H1 (cell line): Measurements from ENCODE around the gene PRSS50. TPM values are rescaled to one million over a fixed set of nuclear protein-coding genes. Genes with fewer than 3 reads are reported as not detected.
A peak's percentile ranks its signal among the peaks of the same experiment; 100 is the strongest.

ENCODE experiments used
- CTCF ChIA-PET: fragments of 300-600 bp; sonication (Branson Sonifier 250); formaldehyde crosslinking; loops from one replicate; lab custom pipeline; 2021; ENCODE audit not compliant: partially characterized antibody; lab: Charles Lee
- POLR2A ChIA-PET: fragments of 300-600 bp; sonication (Branson Sonifier 250); formaldehyde crosslinking; loops from one replicate; lab custom pipeline; 2021; ENCODE audit warnings: inconsistent platforms; ENCODE audit not compliant: partially characterized antibody; lab: Charles Lee
- DNase-seq, 2 experiments: peaks; one replicate each; pipeline versions ENCODE4 v3.0.0 to v3.0.0-alpha.2; 2010 to 2022; ENCODE audit warnings: low spot score in 2 of 2, low read depth in 1 of 2, mixed read lengths in 1 of 2
- FAIRE-seq: peaks from 2 replicates; lab custom pipeline; 2011; peaks lifted over from hg19 to GRCh38; lab: Jason Lieb, UNC
- H2AFZ ChIP-seq: 2 replicates; pipeline ENCODE4 v1.8.1; 2012; ENCODE audit warnings: low read length, inconsistent platforms
- H2AK5ac ChIP-seq: 2 replicates; pipeline ENCODE4 v1.6.1; 2013; ENCODE audit warnings: low read depth, low read length
- H2BK120ac ChIP-seq: replicated peaks from 2 replicates; pipeline ENCODE3; 2013; ENCODE audit warnings: low read depth, low read length, inconsistent platforms
- H2BK12ac ChIP-seq: 2 replicates; pipeline ENCODE4 v1.6.1; 2013; ENCODE audit warnings: low read depth, low read length
- H2BK15ac ChIP-seq: 2 replicates; pipeline ENCODE4 v1.6.1; 2013; ENCODE audit warnings: low read length
- H2BK20ac ChIP-seq: 2 replicates; pipeline ENCODE4 v1.6.1; 2013; ENCODE audit warnings: low read length
- H2BK5ac ChIP-seq: 2 replicates; pipeline ENCODE4 v1.6.1; 2013; ENCODE audit warnings: low read depth, low read length
- H3K14ac ChIP-seq: 2 replicates; pipeline ENCODE4 v1.6.1; 2013; ENCODE audit warnings: inconsistent platforms; ENCODE audit not compliant: insufficient read length
- H3K18ac ChIP-seq: 2 replicates; pipeline ENCODE4 v1.6.1; 2013; ENCODE audit warnings: low read length; ENCODE audit errors: extremely low read depth
- H3K23ac ChIP-seq: 2 replicates; pipeline ENCODE4 v1.6.1; 2013; ENCODE audit warnings: inconsistent platforms; ENCODE audit not compliant: insufficient read length
- H3K23me2 ChIP-seq: 2 replicates; pipeline ENCODE4 v1.6.1; 2013; ENCODE audit warnings: low read depth, low read length
- H3K27ac ChIP-seq: 2 replicates; pipeline ENCODE4 v1.6.1; 2011; ENCODE audit warnings: low read depth, low read length, inconsistent platforms
- H3K27me3 ChIP-seq, 4 experiments: replicated peaks in 1 of 4; 1 replicate in 1 of 4; 2 replicates in 3 of 4; pipeline versions ENCODE4 v1.6.1 to v1.8.1; 2011 to 2013; ENCODE audit warnings: low read length in 3 of 4, mild to moderate bottlenecking in 3 of 4, inconsistent platforms in 2 of 4, mixed read lengths in 2 of 4, moderate library complexity in 1 of 4; ENCODE audit not compliant: control insufficient read depth in 3 of 4, insufficient read depth in 3 of 4; ENCODE audit errors: extremely low read depth in 1 of 4
- H3K36me3 ChIP-seq, 4 experiments: 2 replicates each; pipeline versions ENCODE4 v1.6.1 to v1.8.1; 2011 to 2013; ENCODE audit warnings: mild to moderate bottlenecking in 4 of 4, low read length in 3 of 4, moderate library complexity in 2 of 4, control low read depth in 1 of 4, inconsistent platforms in 1 of 4; ENCODE audit not compliant: insufficient read depth in 4 of 4, control insufficient read depth in 2 of 4
- H3K4ac ChIP-seq: replicated peaks from 2 replicates; pipeline ENCODE3; 2013; ENCODE audit warnings: low read length, low read depth, mixed read lengths, inconsistent platforms; ENCODE audit not compliant: insufficient read length
- H3K4me1 ChIP-seq, 4 experiments: replicated peaks in 1 of 4; 1 replicate in 1 of 4; 2 replicates in 3 of 4; pipeline versions ENCODE4 v1.6.1 to v1.8.1; 2011 to 2013; ENCODE audit warnings: low read length in 3 of 4, inconsistent platforms in 2 of 4, mixed read lengths in 1 of 4; ENCODE audit not compliant: insufficient read depth in 4 of 4, control insufficient read depth in 3 of 4
- H3K4me2 ChIP-seq, 2 experiments: 2 replicates each; pipeline versions ENCODE4 v1.6.1 to v1.8.1; 2011 to 2013; ENCODE audit warnings: low read depth in 2 of 2, low read length in 2 of 2, control low read depth in 1 of 2, inconsistent platforms in 1 of 2, mild to moderate bottlenecking in 1 of 2; ENCODE audit not compliant: insufficient read depth in 1 of 2
- H3K4me3 ChIP-seq, 4 experiments: fragments of 200-600, 300-600 bp in 1 of 4; sonication (generic), shearing (Covaris generic), sonication (Bioruptor Twin) in 1 of 4; 2 replicates each; pipeline versions ENCODE4 v1.5.1 to v1.8.1; 2011 to 2016; ENCODE audit warnings: low read length in 4 of 4, low read depth in 3 of 4, control low read depth in 2 of 4, inconsistent platforms in 2 of 4, mild to moderate bottlenecking in 2 of 4, mixed read lengths in 1 of 4, moderate library complexity in 1 of 4; ENCODE audit not compliant: insufficient read depth in 2 of 4; ENCODE audit errors: extremely low read depth in 1 of 4
- H3K56ac ChIP-seq: replicated peaks from 2 replicates; pipeline ENCODE3; 2013; ENCODE audit warnings: low read depth, mild to moderate bottlenecking, mixed read lengths, low read length, inconsistent platforms; ENCODE audit not compliant: insufficient read length
- H3K79me1 ChIP-seq: 2 replicates; pipeline ENCODE4 v1.6.1; 2013; ENCODE audit warnings: low read depth, low read length, control low read depth
- H3K79me2 ChIP-seq, 2 experiments: 2 replicates each; pipeline versions ENCODE4 v1.6.1 to v1.8.1; 2012 to 2013; ENCODE audit warnings: low read length in 2 of 2, mild to moderate bottlenecking in 2 of 2, inconsistent platforms in 1 of 2; ENCODE audit not compliant: insufficient read depth in 2 of 2, control insufficient read depth in 1 of 2
- H3K9ac ChIP-seq, 4 experiments: replicated peaks in 1 of 4; 1 replicate in 1 of 4; 2 replicates in 3 of 4; pipeline versions ENCODE4 v1.6.1 to v1.8.1; 2011 to 2013; ENCODE audit warnings: low read depth in 3 of 4, low read length in 3 of 4, control low read depth in 2 of 4, mild to moderate bottlenecking in 2 of 4, moderate library complexity in 2 of 4, inconsistent platforms in 1 of 4; ENCODE audit errors: extremely low read depth in 1 of 4
- H3K9me3 ChIP-seq, 2 experiments: 2 replicates each; pipeline versions ENCODE4 v1.6.1 to v1.8.1; 2012 to 2013; ENCODE audit warnings: mild to moderate bottlenecking in 2 of 2, moderate library complexity in 2 of 2, control low read depth in 1 of 2, inconsistent platforms in 1 of 2, low read depth in 1 of 2, low read length in 1 of 2, mixed read lengths in 1 of 2; ENCODE audit not compliant: insufficient read depth in 2 of 2
- H4K20me1 ChIP-seq, 2 experiments: replicated peaks in 1 of 2; 2 replicates each; pipeline versions ENCODE3 to v1.8.1; 2011 to 2013; ENCODE audit warnings: inconsistent platforms in 2 of 2, low read length in 2 of 2, mild to moderate bottlenecking in 1 of 2; ENCODE audit not compliant: insufficient read depth in 2 of 2, control insufficient read depth in 1 of 2
- H4K5ac ChIP-seq: 2 replicates; pipeline ENCODE4 v1.6.1; 2013; ENCODE audit warnings: low read length, low read depth, mixed read lengths, inconsistent platforms; ENCODE audit not compliant: insufficient read length
- H4K8ac ChIP-seq: 2 replicates; pipeline ENCODE4 v1.8.0; 2013; ENCODE audit warnings: mild to moderate bottlenecking, moderate library complexity, low read length, inconsistent platforms; ENCODE audit not compliant: insufficient read depth; ENCODE audit errors: extremely low read depth
- H4K91ac ChIP-seq: replicated peaks from 2 replicates; pipeline ENCODE3; 2013; ENCODE audit warnings: low read length, mixed read lengths, inconsistent platforms; ENCODE audit not compliant: insufficient read length
- CTBP2 ChIP-seq: IDR thresholded peaks from 2 replicates; pipeline ENCODE4 v1.7.0; 2011; ENCODE audit warnings: borderline replicate concordance, mild to moderate bottlenecking, moderate library complexity, mixed read lengths, low read length; ENCODE audit not compliant: insufficient read depth, insufficient read length
- CTCF ChIP-seq, 3 experiments: IDR thresholded peaks; 1 replicate in 2 of 3; 2 replicates in 1 of 3; pipeline versions ENCODE4 v1.5.1 to v1.6.1; 2011; ENCODE audit warnings: low read length in 3 of 3, mild to moderate bottlenecking in 3 of 3, inconsistent platforms in 2 of 3, low read depth in 1 of 3, moderate library complexity in 1 of 3; ENCODE audit not compliant: insufficient read depth in 1 of 3; ENCODE audit errors: control extremely low read depth in 1 of 3
- EP300 ChIP-seq, 2 experiments: IDR thresholded peaks; 1 replicate in 1 of 2; 2 replicates in 1 of 2; pipeline ENCODE4 v1.6.1; 2011 to 2012; ENCODE audit warnings: low read depth in 2 of 2, low read length in 2 of 2, mild to moderate bottlenecking in 2 of 2, borderline replicate concordance in 1 of 2, inconsistent platforms in 1 of 2, moderate library complexity in 1 of 2
- JUND ChIP-seq: IDR thresholded peaks from 2 replicates; pipeline ENCODE4 v1.6.1; 2011; ENCODE audit warnings: mild to moderate bottlenecking, improper control_type of control experiment, low read length
- MAX ChIP-seq: IDR thresholded peaks from 2 replicates; pipeline ENCODE4 v1.6.1; 2012; ENCODE audit warnings: inconsistent platforms
- SIRT6 ChIP-seq: IDR thresholded peaks from one replicate; pipeline ENCODE4 v1.7.1; 2012; ENCODE audit warnings: low read length, inconsistent platforms
- TAF1 ChIP-seq: IDR thresholded peaks from 2 replicates; pipeline ENCODE4 v1.6.1; 2011; ENCODE audit warnings: mild to moderate bottlenecking, low read depth, low read length
- TAF7 ChIP-seq: optimal IDR thresholded peaks from 2 replicates; pipeline ENCODE3; 2011; ENCODE audit warnings: low read depth, mild to moderate bottlenecking, inconsistent platforms, low read length, moderate library complexity, borderline replicate concordance
- WGBS, 2 experiments: shearing (Covaris generic) in 1 of 2; methylation state at CpG; one replicate each; pipeline versions ENCODE4 v1.1.6 to v1.1.7; 2013 to 2015; ENCODE audit warnings: low lambda C conversion rate in 2 of 2, mixed read lengths in 2 of 2, inconsistent platforms in 1 of 2, low coverage in 1 of 2, missing lambda C conversion rate in 1 of 2; ENCODE audit not compliant: insufficient replicate concordance in 2 of 2, insufficient coverage in 1 of 2, insufficient read length in 1 of 2; ENCODE audit errors: extremely low coverage in 1 of 2, missing lambda C conversion rate in 1 of 2; 5-methylcytosine and 5-hydroxymethylcytosine counted together
- polyA plus RNA-seq, 7 experiments: library from polyadenylated mRNA; depleted of rRNA in 3 of 7; stranded (reverse) in 5 of 7; unstranded in 2 of 7; fragments of >200 nt in 5 of 7; fragments of 200-250 nt in 2 of 7; gene quantifications; 1 replicate in 5 of 7; 2 replicates in 1 of 7; 4 replicates in 1 of 7; pipeline versions ENCODE4 v1.2.1 to v1.2.3, GENCODE V29; 2011 to 2013; ENCODE audit warnings: missing spikeins in 2 of 7, mixed read lengths in 2 of 7
- total RNA-seq: library from RNA; stranded (reverse); fragmentation: NEBNext Ultra II Directional; extraction: Animal tissue kit (Norgen Biotek cat#: 25700); gene quantifications from 2 replicates; pipeline ENCODE4 v1.2.1, GENCODE V29; 2021

PRSS50 gene
- total and polyA plus RNA-seq, 2 of the 8 experiments (the other 6 are each of a cell fraction or from before 2014, with no cell fraction given): 0.47 to 0.71 TPM

- no peak for FAIRE-seq
- no peak overlapping the region for H3K27ac ChIP-seq
- POLR2A ChIA-PET: no interaction called here
- H2BK5ac ChIP-seq: no peak overlapping the region
- no peak overlapping the region for H3K9ac ChIP-seq
- H2BK12ac ChIP-seq: 0 out of 2 replicates have a peak overlapping the region, but pooled peaks have one; percentile 55
- H3K79me1 ChIP-seq: no peaks in the 10 kb centered on the region
- no peak overlapping the region for H3K4ac ChIP-seq
- H4K5ac ChIP-seq: no peak overlapping the region
- H4K20me1 ChIP-seq: peaks cover 0 to 3% of the 10 kb centered on the region in 2 experiments
- no peak overlapping the region for H3K14ac ChIP-seq
- H3K79me2 ChIP-seq: no peaks in the 10 kb centered on the region
- H2AFZ ChIP-seq: no peak overlapping the region
- no peak overlapping the region for H3K4me2 ChIP-seq
- H4K91ac ChIP-seq: no peak overlapping the region
- no peak overlapping the region for H3K23ac ChIP-seq
- no peaks in the 10 kb centered on the region for H3K9me3 ChIP-seq
- no peak overlapping the region for H2AK5ac ChIP-seq
- no peak overlapping the region for H2BK20ac ChIP-seq
- H3K56ac ChIP-seq: no peak overlapping the region
- no peaks in the 10 kb centered on the region for H3K23me2 ChIP-seq
- no peaks in the 10 kb centered on the region; a peak in 1 of 7 replicates for H3K4me1 ChIP-seq
- H3K27me3 ChIP-seq: no peaks in the 10 kb centered on the region; a peak in 2 of 7 replicates
- no peak overlapping the region for H2BK15ac ChIP-seq
- no peak overlapping the region for H3K4me3 ChIP-seq
- CTCF ChIA-PET: interaction anchor here (0.8 to 2.2 kb wide), 4 partner anchors 136 to 216 kb away, joined by 3 to 9 read pairs (median 3); no protein-coding TSS in a partner anchor
- 92% methylated on average over 9 of the region's 13 CpGs; no CpG with 5 or more reads in 1 of the 2 experiments for WGBS, 2 experiments
- H2BK120ac ChIP-seq: no peak overlapping the region
- H3K18ac ChIP-seq: no peak overlapping the region
- no peak overlapping the region; the same call in 1 of the 2 replicates for H4K8ac ChIP-seq
- no peak for DNase-seq
- no peaks in the 10 kb centered on the region; a peak in 1 of 8 replicates for H3K36me3 ChIP-seq
- TF ChIP-seq TAF7 (no peak), EP300 (IDR thresholded peaks at IDR 0.05; ENCODE audit: borderline replicate concordance in 1 of 2, low read depth in 2 of 2, low read length in 2 of 2) (no peak), CTCF (IDR thresholded peaks at IDR 0.05; ENCODE audit: control extremely low read depth in 1 of 3, insufficient read depth in 1 of 3, low read depth in 1 of 3, low read length in 3 of 3) (no peak), TAF1 (no peak), SIRT6 (no peak), JUND (no peak), MAX (no peak), CTBP2 (no peak)
These were observed 5.2 kb downstream of the PRSS50 start for GRCh38 chr3:46712191-46713049.
